ENCODE data around the gene HEATR5A. TPM values are rescaled to one million over a fixed set of nuclear protein-coding genes. Genes with fewer than 3 reads are reported as not detected.
"Not testable (repeated sequence)": the region's sequence is repeated elsewhere in the genome, so short reads cannot be mapped to it uniquely, and the experiment has no call there.

HEATR5A gene
- polyA plus RNA-seq, 3 donors = 16.2 to 18.6 (median 17.6) TPM

GRCh38 chr14:31357279-31357678 is 63.1 kb downstream of the HEATR5A start:
- DNase-seq (ENCODE audit: extremely low read depth in 1 of 11, low read depth in 9 of 11, low spot score in 4 of 11) = no peak

GRCh38 chr14:31346097-31346496 is 74.3 kb downstream of the HEATR5A start:
- DNase-seq (ENCODE audit: extremely low read depth in 1 of 11, low read depth in 9 of 11, low spot score in 4 of 11) = no peak

- DNase-seq (ENCODE audit: extremely low read depth in 1 of 11, low read depth in 9 of 11, low spot score in 4 of 11) = no peak
Observed at GRCh38 chr14:31341280-31341679, 79.1 kb downstream of the HEATR5A start.

GRCh38 chr14:31340297-31341063 is 79.9 kb downstream of the HEATR5A start:
- DNase-seq (ENCODE audit: extremely low read depth in 1 of 11, low read depth in 9 of 11, low spot score in 4 of 11) = peak in 1 of 11 donors; percentile 5

- DNase-seq (ENCODE audit: extremely low read depth in 1 of 11, low read depth in 9 of 11, low spot score in 4 of 11) = no peak
Observed at GRCh38 chr14:31339743-31340142, 80.6 kb downstream of the HEATR5A start.

DNA sequence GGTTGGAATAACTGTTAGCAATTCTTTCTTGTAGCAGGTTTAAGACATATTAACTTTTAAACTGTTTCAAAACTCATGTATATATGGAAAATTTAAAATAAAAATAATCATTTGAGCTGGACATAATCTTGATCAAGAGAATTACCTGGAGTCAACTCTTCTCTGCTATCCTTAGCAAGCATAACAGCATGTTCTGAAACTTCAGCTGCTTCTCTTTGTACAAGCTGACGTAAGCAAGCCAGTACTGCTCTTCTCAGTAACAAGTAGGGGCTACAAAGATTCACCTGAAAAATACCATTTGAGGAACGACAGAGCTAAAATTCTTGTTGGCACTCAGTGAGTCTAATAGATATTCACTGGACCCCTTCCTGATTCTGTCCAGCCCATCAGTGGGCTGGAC is 83.0 kb downstream of the HEATR5A start:
- no peak for DNase-seq (ENCODE audit: extremely low read depth in 1 of 11, low read depth in 9 of 11, low spot score in 4 of 11)

DNA sequence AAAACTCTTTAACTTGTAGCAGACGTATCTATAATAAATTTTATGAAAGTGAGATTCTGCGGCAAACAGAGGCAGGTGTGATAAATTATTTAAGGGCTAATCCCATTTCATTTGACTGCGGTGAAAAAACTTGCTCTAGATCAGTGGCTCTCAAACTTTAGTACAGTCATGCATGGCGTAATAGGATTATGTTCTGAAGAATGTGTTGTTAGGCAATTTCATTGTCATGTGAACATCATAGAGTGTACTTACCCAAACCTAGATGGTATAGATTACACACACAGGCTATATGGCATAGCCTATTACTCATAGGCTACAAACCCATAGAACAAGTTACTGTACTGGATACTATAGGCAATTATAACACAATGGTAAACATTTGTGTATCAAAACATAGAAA is 83.7 kb downstream of the HEATR5A start:
- DNase-seq (ENCODE audit: extremely low read depth in 1 of 11, low read depth in 9 of 11, low spot score in 4 of 11) = no peak

GRCh38 chr14:31331395-31331794 is 89.0 kb downstream of the HEATR5A start:
- DNase-seq (ENCODE audit: extremely low read depth in 1 of 11, low read depth in 9 of 11, low spot score in 4 of 11) = not testable (repeated sequence)

DNA sequence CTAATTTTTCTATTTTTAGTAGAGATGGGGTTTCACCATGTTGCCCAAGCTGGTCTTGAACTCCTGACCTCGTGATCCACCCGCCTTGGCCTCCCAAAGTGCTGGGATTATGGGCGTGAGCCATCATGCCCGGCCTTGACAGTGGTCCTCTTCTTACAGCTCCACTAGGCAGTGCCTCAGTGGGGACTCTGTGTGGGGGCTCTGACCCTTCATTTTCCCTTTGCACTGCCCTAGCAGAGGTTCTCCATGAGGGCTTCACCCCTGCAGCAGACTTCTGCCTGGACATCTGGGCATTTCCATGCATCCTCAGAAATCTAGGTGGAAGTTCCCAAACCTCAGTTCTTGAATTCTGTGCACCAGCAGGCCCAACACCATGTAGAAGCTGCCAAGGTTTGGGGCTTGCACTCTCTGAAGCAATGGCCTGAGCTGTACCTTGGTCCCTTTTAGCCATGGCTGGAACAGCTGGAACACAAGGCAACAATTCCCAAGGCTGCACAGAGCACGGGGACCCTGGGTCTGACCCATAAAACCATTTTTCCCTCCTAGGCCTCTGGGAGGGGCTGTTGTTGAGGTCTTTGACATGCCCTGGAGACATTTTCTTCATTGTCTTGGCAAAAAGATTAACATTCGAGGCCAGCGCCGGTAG is 90.4 kb downstream of the HEATR5A start:
- not testable (repeated sequence) for DNase-seq (ENCODE audit: extremely low read depth in 1 of 11, low read depth in 9 of 11, low spot score in 4 of 11)

DNA sequence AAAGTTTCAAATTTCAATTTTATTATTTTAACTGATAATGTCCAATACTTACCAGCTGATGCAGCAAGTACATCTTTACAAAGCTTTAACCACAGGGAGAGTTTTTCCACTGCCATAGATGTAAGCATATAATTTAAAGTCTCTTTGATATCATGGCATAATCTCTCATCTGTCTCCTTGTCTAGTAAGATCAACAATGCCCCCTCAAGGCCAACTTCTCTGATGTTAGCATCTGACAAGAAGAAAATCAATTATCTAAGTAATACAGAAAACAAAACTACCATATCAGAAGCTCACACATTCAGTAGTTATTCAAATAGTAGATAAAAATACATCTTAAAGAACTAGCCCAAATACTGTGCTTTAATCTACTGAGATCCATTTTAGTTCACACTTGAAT is 94.2 kb downstream of the HEATR5A start:
- no peak for DNase-seq (ENCODE audit: extremely low read depth in 1 of 11, low read depth in 9 of 11, low spot score in 4 of 11)

- no peak for DNase-seq (ENCODE audit: extremely low read depth in 1 of 11, low read depth in 9 of 11, low spot score in 4 of 11)
Observed at GRCh38 chr14:31323419-31323818, 96.9 kb downstream of the HEATR5A start.

DNA sequence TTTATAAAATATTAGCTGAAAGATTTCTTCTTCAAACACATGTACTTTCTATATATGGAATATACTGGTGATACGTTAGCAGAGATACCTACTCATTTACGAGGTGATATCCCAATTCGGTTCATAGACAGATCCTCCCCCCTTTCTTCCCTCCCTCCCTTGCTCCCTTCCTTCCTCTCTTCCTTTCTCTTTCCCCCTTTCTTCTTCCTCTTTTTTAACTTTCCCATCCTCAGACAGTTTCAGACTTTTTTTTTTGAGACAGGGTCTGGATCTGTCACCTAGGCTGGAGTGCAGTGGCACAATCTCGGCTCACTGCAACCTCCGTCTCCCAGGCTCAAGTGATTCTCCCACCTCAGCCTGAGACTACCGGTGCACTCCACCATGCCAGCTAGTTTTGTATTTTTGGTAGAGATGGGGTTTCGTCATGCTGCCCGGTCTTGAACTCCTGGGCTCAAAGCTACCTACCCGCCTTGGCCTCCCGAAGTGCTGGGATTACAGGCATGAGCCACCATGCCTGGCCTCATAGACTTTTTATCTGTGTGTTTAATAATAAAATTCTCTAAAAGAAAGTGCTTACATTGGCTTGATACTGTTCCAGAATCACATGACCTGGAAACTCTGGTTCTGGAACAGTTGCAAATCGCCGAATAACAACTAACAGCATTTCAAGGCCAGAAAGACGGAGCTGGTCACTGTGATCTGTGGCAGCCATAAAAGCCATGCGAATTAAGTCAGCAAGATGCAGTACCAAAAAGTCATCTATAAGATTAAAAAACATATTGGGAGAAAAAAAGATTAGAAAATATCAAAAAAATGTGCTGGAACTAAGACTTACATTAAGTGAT is 99.2 kb downstream of the HEATR5A start:
- DNase-seq (ENCODE audit: extremely low read depth in 1 of 11, low read depth in 9 of 11, low spot score in 4 of 11) = no peak

DNA sequence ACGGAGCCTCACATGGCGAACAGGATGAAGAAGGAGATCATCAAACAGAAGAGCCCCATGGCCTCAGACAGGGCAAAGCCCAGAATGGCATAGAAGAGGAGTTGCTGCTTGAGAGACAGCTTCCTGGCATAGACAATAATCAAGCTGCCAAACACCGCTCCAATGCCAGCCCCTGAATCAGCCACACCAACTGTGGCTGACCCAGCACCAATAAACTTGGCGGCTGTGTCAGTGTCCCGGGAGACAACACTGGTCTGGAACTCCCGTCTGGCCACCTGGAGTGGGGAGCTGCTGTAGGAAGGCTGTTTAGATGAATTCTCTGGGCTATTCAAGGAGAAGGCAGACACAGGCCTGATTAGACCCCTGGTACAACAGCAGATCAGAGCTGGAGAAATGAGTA is 100.1 kb downstream of the HEATR5A start:
- DNase-seq (ENCODE audit: extremely low read depth in 1 of 11, low read depth in 9 of 11, low spot score in 4 of 11) = no peak

GRCh38 chr14:31319701-31320100 is 100.6 kb downstream of the HEATR5A start:
- no peak for DNase-seq (ENCODE audit: extremely low read depth in 1 of 11, low read depth in 9 of 11, low spot score in 4 of 11)

DNA sequence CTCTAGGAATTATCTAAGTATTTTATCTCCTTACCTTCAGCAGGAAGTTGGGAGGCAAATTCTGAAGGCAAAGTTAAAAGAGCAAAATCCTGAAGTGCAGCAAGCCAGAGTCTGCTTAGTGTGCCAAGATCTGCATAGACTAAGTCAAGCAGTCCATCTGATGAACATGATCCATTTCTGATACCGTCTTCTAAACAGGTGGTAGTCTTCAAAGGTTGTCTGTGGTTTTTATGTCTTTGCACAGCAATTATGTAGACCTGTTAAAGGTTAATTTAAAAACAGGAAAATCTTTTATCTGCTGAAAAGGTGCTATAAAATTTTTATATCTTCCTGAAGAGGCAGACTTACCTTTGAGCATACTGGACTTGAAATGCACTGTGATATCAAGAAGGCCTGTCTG is 107.4 kb downstream of the HEATR5A start:
- no peak for DNase-seq (ENCODE audit: extremely low read depth in 1 of 11, low read depth in 9 of 11, low spot score in 4 of 11)

DNA sequence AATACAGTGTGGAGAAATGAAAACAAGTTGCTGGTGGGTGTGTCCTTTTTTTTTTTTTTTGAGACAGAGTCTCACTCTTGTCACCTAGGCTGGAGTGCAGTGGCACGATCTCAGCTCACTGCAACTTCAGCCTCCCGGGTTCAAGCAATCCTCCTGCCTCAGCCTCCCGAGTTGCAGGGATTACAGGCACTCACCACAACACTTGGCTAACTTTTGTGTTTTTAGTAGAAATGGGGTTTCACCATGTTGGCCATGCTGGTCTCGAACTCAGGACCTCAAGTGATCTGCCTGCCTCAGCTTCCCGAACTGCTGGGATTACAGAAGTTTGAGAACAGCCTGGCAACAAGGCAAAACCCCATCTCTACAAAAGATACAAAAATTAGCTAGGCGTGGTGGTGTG is 108.0 kb downstream of the HEATR5A start:
- DNase-seq (ENCODE audit: extremely low read depth in 1 of 11, low read depth in 9 of 11, low spot score in 4 of 11) = not testable (repeated sequence)

DNA sequence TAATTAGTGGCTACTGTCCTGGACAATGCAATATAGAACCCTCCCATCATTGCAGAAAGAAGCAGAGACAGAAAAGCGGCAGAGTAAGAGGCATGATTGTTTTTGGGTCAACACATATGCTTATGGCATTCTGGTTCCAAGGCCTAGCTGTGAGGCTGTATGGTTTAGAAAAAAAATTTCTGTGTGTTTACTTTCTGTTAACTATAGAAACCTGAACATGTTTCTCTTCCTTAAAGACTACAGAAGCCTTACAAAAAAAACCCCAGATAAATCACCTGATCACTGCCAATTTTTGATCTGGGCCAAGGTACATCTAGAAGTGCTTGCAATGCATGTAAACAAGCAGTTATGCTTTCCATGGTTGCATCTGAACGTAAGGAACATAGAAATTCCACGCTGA is 112.7 kb downstream of the HEATR5A start:
- DNase-seq (ENCODE audit: extremely low read depth in 1 of 11, low read depth in 9 of 11, low spot score in 4 of 11) = no peak

GRCh38 chr14:31307198-31307597 is 113.2 kb downstream of the HEATR5A start:
- DNase-seq (ENCODE audit: extremely low read depth in 1 of 11, low read depth in 9 of 11, low spot score in 4 of 11) = no peak

DNA sequence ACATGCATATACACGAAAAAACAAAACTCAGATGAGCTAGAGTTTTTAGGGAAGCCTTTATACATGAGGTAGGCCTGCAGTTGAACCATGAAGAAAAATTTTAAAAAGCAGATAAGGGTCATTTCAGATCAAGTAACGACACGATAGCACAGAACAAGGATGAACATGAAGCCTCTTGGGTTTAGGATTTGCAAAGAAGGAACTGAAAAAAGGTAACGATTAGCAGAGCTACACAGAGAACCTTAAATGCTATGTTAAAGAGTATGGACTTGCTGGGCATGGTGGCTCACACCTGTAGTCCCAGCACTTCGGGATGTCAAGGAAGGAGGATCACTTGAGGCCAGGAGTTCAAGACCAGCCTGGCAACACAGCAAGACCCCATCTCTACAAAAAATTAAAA is 116.7 kb downstream of the HEATR5A start:
- no peak for DNase-seq (ENCODE audit: extremely low read depth in 1 of 11, low read depth in 9 of 11, low spot score in 4 of 11)

GRCh38 chr14:31300883-31301282 is 119.5 kb downstream of the HEATR5A start:
- DNase-seq (ENCODE audit: extremely low read depth in 1 of 11, low read depth in 9 of 11, low spot score in 4 of 11) = no peak

All from renal cortex interstitium (tissue), 11 donors.